HL-60 (cell line): ENCODE results near the gene MUC20.

Experiments
- DNase-seq, 2 experiments: peaks; one replicate each; pipeline ENCODE4 v3.0.0-alpha.2; 2010 to 2020; ENCODE audit warnings: low read depth in 1 of 2, low spot score in 1 of 2
- H3K27ac ChIP-seq: fragments of 250-450 bp; sonication (Bioruptor Pico); replicated peaks from 2 replicates; pipeline ENCODE4 v1.5.1; 2020; ENCODE audit warnings: mild to moderate bottlenecking, moderate library complexity
- H3K27me3 ChIP-seq: fragments of 250-450 bp; sonication (Bioruptor Pico); 2 replicates; pipeline ENCODE4 v1.5.1; 2021; ENCODE audit warnings: mild to moderate bottlenecking, moderate library complexity; ENCODE audit not compliant: insufficient read depth, poor library complexity, severe bottlenecking
- H3K4me3 ChIP-seq: replicated peaks from 2 replicates; pipeline ENCODE4 v1.5.1; 2011; ENCODE audit warnings: mild to moderate bottlenecking, control low read depth, low read length; ENCODE audit not compliant: insufficient read depth
- CTCF ChIP-seq: IDR thresholded peaks from one replicate; pipeline ENCODE4 v1.5.1; 2011; ENCODE audit warnings: low read length, control low read depth, inconsistent platforms; ENCODE audit not compliant: insufficient read depth
- GABPA ChIP-seq: IDR thresholded peaks from 2 replicates; pipeline ENCODE4 v1.6.1; 2012; ENCODE audit warnings: low read depth
- POLR2AphosphoS5 ChIP-seq: IDR thresholded peaks from 2 replicates; pipeline ENCODE4 v1.6.1; 2012; ENCODE audit warnings: low read depth
- REST ChIP-seq: IDR thresholded peaks from 2 replicates; pipeline ENCODE4 v1.6.1; 2012; ENCODE audit warnings: low read depth; ENCODE audit not compliant: insufficient replicate concordance
- SPI1 ChIP-seq: IDR thresholded peaks from 2 replicates; pipeline ENCODE4 v1.6.1; 2012; ENCODE audit warnings: low read depth, mild to moderate bottlenecking, borderline replicate concordance

Gene MUC20

DNA sequence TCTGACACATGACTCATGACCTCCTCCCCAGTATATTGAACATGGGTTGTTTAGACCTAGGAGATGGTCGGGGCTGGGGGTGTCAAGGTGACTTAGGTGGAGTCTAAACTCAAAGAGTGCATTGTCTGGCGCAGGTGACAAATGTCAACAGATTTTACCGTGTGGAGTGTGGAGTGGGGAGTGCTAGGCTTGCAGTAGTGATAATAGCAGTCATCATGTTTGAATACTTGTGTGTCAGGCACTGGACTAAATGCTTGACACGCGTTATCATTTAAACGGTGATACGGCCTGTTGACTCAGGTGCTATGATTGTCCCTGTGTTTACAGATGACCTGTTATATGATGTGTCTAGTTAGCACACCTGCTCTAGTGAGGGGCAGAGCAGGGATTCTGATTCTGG lies 30.8 kb downstream of the MUC20 start:
- TF ChIP-seq SPI1 (no peak), CTCF (no peak), GABPA (no peak), REST (no peak), POLR2AphosphoS5 (no peak)
- Histone ChIP-seq H3K27me3 (no peaks in the 10 kb centered on the region), H3K27ac (no peak overlapping the region), H3K4me3 (no peak overlapping the region)
- DNase-seq = no peak

- DNase-seq = no peak
- no peak overlapping the region for H3K4me3 ChIP-seq
Measured at GRCh38 chr3:195752066-195752465, 31.3 kb downstream of the MUC20 start.

More at GRCh38 chr3:195752066-195752465, 31.3 kb downstream of the MUC20 start:
- no peak overlapping the region for H3K27ac ChIP-seq
- no peaks in the 10 kb centered on the region for H3K27me3 ChIP-seq
- no peak for TF ChIP-seq POLR2AphosphoS5
- no peak for TF ChIP-seq REST
- no peak for TF ChIP-seq CTCF
- no peak for TF ChIP-seq GABPA
- TF ChIP-seq SPI1 = no peak
